ENCODE measurements around the gene SURF1. TPM values are rescaled to one million over a fixed set of nuclear protein-coding genes. Genes with fewer than 3 reads are reported as not detected.

SURF1 gene
- total and polyA plus RNA-seq, 9 of the 15 experiments (the other 6 are each of a cell fraction or from before 2014, with no cell fraction given): 16.1 to 31.3 (median 20.9) TPM

DNA sequence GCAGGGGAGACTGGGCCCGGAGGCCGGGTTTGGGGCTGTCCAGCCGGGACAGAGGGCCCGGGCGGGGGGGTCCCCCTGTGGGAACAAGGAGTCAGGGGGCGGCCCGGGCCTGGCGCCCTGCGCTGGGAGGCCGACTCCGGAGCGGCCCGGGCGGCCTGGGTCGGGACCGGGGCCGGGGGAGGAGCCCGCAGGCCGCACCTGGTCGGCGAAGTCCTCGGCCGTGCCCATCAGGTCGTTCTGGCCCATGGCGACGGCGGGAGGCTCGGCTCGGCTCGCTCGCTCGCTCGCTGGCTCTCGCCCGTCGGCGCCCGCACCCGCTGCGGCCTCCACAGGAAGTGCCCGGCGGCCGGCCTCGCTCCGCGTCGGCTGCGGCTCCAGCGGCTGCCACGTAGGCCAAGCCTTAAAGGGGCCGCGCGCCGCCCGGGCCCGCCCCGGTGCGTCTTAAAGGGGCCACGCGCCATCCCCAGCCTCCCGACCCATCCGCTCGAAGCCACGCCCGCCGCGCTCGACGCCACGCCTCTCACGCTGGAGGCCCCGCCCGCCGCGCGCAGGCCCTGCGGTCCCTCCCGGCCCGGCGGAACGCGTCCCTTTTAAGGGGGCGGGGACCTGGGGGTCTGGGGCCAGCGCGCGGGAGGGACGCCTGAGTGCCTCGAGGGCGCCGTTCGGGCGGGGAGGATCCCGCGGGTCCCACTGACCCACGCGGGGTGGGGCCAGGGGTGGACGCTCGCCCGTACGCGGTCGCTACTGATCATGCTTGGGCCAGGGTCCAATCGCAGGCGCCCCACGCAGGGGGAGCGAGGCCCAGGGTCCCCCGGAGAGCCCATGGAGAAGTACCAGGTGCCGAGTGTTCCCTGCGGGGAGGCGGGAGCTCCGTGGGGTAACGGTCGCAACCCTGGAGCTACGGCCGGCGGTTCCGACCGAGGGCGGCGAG is 19.7 kb upstream of the SURF1 start, which contains the start of the genes STKLD1 and SURF4 (continued):
- no peak for TF ChIP-seq DACH1 (IDR thresholded peaks at IDR 0.05; ENCODE audit: partially characterized antibody)
- TF ChIP-seq KAT2B (IDR thresholded peaks at IDR 0.05; ENCODE audit: low read depth, low read length): no peak
- TF ChIP-seq, protein P1, sequence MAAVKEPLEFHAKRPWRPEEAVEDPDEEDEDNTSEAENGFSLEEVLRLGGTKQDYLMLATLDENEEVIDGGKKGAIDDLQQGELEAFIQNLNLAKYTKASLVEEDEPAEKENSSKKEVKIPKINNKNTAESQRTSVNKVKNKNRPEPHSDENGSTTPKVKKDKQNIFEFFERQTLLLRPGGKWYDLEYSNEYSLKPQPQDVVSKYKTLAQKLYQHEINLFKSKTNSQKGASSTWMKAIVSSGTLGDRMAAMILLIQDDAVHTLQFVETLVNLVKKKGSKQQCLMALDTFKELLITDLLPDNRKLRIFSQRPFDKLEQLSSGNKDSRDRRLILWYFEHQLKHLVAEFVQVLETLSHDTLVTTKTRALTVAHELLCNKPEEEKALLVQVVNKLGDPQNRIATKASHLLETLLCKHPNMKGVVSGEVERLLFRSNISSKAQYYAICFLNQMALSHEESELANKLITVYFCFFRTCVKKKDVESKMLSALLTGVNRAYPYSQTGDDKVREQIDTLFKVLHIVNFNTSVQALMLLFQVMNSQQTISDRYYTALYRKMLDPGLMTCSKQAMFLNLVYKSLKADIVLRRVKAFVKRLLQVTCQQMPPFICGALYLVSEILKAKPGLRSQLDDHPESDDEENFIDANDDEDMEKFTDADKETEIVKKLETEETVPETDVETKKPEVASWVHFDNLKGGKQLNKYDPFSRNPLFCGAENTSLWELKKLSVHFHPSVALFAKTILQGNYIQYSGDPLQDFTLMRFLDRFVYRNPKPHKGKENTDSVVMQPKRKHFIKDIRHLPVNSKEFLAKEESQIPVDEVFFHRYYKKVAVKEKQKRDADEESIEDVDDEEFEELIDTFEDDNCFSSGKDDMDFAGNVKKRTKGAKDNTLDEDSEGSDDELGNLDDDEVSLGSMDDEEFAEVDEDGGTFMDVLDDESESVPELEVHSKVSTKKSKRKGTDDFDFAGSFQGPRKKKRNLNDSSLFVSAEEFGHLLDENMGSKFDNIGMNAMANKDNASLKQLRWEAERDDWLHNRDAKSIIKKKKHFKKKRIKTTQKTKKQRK (IDR thresholded peaks at IDR 0.05; ENCODE audit: borderline replicate concordance, low read depth, low read length): no peak
- no peak for TF ChIP-seq RAD21 (CRISPR knock-in tag; conservative IDR thresholded peaks at IDR 0.05 in 1 of 2, IDR thresholded peaks at IDR 0.05 in 1 of 2)
- TF ChIP-seq ZEB2 (IDR thresholded peaks at IDR 0.05): no peak
- TF ChIP-seq, protein P2, sequence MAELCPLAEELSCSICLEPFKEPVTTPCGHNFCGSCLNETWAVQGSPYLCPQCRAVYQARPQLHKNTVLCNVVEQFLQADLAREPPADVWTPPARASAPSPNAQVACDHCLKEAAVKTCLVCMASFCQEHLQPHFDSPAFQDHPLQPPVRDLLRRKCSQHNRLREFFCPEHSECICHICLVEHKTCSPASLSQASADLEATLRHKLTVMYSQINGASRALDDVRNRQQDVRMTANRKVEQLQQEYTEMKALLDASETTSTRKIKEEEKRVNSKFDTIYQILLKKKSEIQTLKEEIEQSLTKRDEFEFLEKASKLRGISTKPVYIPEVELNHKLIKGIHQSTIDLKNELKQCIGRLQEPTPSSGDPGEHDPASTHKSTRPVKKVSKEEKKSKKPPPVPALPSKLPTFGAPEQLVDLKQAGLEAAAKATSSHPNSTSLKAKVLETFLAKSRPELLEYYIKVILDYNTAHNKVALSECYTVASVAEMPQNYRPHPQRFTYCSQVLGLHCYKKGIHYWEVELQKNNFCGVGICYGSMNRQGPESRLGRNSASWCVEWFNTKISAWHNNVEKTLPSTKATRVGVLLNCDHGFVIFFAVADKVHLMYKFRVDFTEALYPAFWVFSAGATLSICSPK (IDR thresholded peaks at IDR 0.05; ENCODE audit: borderline replicate concordance): no peak
- TF ChIP-seq TEAD4 (IDR thresholded peaks at IDR 0.05; ENCODE audit: low read length): no peak
- TF ChIP-seq TEAD4 (CRISPR knock-in tag; IDR thresholded peaks at IDR 0.05; ENCODE audit: borderline replicate concordance): peak; percentile 89
- no peak for TF ChIP-seq PURB (CRISPR knock-in tag; IDR thresholded peaks at IDR 0.05; ENCODE audit: low read depth)
- TF ChIP-seq, protein P3, sequence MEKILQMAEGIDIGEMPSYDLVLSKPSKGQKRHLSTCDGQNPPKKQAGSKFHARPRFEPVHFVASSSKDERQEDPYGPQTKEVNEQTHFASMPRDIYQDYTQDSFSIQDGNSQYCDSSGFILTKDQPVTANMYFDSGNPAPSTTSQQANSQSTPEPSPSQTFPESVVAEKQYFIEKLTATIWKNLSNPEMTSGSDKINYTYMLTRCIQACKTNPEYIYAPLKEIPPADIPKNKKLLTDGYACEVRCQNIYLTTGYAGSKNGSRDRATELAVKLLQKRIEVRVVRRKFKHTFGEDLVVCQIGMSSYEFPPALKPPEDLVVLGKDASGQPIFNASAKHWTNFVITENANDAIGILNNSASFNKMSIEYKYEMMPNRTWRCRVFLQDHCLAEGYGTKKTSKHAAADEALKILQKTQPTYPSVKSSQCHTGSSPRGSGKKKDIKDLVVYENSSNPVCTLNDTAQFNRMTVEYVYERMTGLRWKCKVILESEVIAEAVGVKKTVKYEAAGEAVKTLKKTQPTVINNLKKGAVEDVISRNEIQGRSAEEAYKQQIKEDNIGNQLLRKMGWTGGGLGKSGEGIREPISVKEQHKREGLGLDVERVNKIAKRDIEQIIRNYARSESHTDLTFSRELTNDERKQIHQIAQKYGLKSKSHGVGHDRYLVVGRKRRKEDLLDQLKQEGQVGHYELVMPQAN (IDR thresholded peaks at IDR 0.05; ENCODE audit: borderline replicate concordance): 0 out of 2 replicates have a peak, but pooled peaks have one; percentile 18
